NOMO-1 treated with dmso at 0.1 percent for 144 hours (cell line): ENCODE measurements around the gene PHKG1.
A peak's percentile ranks its signal among the peaks of the same experiment; 100 is the strongest.
"Not testable (repeated sequence)": the region's sequence is repeated elsewhere in the genome, so short reads cannot be mapped to it uniquely, and the experiment has no call there.

ENCODE experiments used
- DNase-seq: peaks from one replicate; lab custom pipeline; 2025; ENCODE audit not compliant: unreplicated experiment; lab: John Stamatoyannopoulos, UW

The PHKG1 gene

GRCh38 chr7:56046721-56047445 is 45.9 kb downstream of the PHKG1 start:
- no peak for DNase-seq

GRCh38 chr7:56045758-56046157 is 47.0 kb downstream of the PHKG1 start:
- DNase-seq = not testable (repeated sequence)

- no peak for DNase-seq
These were observed 52.0 kb downstream of the PHKG1 start for GRCh38 chr7:56040730-56041129.

GRCh38 chr7:56033671-56034432 is 58.9 kb downstream of the PHKG1 start:
- peak; percentile 68 for DNase-seq

GRCh38 chr7:56032578-56032977 is 60.2 kb downstream of the PHKG1 start:
- not testable (repeated sequence) for DNase-seq

- DNase-seq = not testable (repeated sequence)
These were observed 61.2 kb downstream of the PHKG1 start for GRCh38 chr7:56031556-56031955.

- no peak for DNase-seq
These were observed 62.4 kb downstream of the PHKG1 start for GRCh38 chr7:56030340-56030739.
